ENCODE measurements around the gene FRYL. TPM values are rescaled to one million over a fixed set of nuclear protein-coding genes. Genes with fewer than 3 reads are reported as not detected.

FRYL gene
- total RNA-seq, 1 donor from 2014 or later: 50.0 TPM

- Mint-ChIP-seq H3K27ac (no peak overlapping the region), H3K27me3 (peaks cover 31% of the 10 kb centered on the region), H3K4me1 (ENCODE audit: unreplicated experiment) (peaks cover 6% of the 10 kb centered on the region), H3K36me3 (no peaks in the 10 kb centered on the region), H3K9me3 (no peaks in the 10 kb centered on the region), H3K4me3 (no peak overlapping the region)
- DNase-seq (ENCODE audit: extremely low spot score, unreplicated experiment): no peak
- TF ChIP-seq CTCF (conservative IDR thresholded peaks at IDR 0.05): no peak
Measured at GRCh38 chr4:48478273-48478672, 301.8 kb downstream of the FRYL start.

DNA sequence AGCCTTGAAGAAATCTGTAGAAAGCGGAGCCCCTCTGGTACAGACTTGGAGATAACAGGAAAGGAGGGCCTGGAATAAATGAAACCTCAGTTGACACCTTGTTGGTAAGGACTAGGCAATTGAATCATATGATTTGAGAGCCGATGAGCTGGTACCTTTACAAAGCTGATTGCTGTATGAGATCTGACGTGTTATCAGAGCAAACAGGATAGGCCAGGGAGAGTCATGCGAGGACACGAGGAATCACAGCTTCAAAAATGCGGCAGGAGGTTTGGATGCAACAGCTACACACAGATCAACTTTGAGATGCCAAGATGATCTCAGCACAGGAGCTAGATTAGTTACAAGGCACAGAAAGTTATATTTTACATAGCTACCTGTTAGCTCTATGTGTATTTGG is 304.3 kb downstream of the FRYL start:
- H3K4me1 Mint-ChIP-seq (ENCODE audit: unreplicated experiment): no peaks in the 10 kb centered on the region
- no peaks in the 10 kb centered on the region for H3K9me3 Mint-ChIP-seq
- H3K27me3 Mint-ChIP-seq: peaks cover 7% of the 10 kb centered on the region
- DNase-seq (ENCODE audit: extremely low spot score, unreplicated experiment): no peak
- H3K27ac Mint-ChIP-seq: no peak overlapping the region
- H3K4me3 Mint-ChIP-seq: no peak overlapping the region
- H3K36me3 Mint-ChIP-seq: no peaks in the 10 kb centered on the region
- TF ChIP-seq CTCF (conservative IDR thresholded peaks at IDR 0.05): no peak

DNA sequence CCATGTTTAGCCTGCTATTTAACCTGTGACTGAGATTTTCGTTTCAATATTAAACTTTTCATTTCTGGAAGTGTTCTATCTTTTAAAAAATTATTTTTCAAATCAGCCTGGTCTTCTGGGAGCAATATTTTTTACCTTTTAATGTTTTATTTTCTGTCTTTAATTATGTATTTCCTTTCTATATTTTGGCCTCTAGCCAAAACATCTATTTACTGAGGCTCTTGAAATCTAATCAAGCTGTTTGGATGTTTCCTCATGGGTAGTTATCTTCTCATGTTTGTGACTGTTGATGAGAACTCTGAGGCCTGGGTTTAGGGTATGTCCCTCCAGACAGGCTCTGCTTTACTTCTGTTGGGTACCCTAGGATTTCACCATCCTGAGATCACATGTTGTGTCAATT is 307.3 kb downstream of the FRYL start:
- no peak for DNase-seq (ENCODE audit: extremely low spot score, unreplicated experiment)
- H3K27me3 Mint-ChIP-seq: no peaks in the 10 kb centered on the region
- H3K36me3 Mint-ChIP-seq: no peaks in the 10 kb centered on the region
- H3K9me3 Mint-ChIP-seq: no peaks in the 10 kb centered on the region
- no peak for TF ChIP-seq CTCF (conservative IDR thresholded peaks at IDR 0.05)
- peaks cover 5% of the 10 kb centered on the region for H3K4me1 Mint-ChIP-seq (ENCODE audit: unreplicated experiment)
- no peak overlapping the region for H3K27ac Mint-ChIP-seq
- H3K4me3 Mint-ChIP-seq: no peak overlapping the region

- Mint-ChIP-seq H3K27me3 (no peaks in the 10 kb centered on the region), H3K4me3 (no peak overlapping the region), H3K4me1 (ENCODE audit: unreplicated experiment) (peaks cover 5% of the 10 kb centered on the region), H3K27ac (no peak overlapping the region), H3K36me3 (no peaks in the 10 kb centered on the region), H3K9me3 (no peaks in the 10 kb centered on the region)
- TF ChIP-seq CTCF (conservative IDR thresholded peaks at IDR 0.05): no peak
- DNase-seq (ENCODE audit: extremely low spot score, unreplicated experiment): no peak
Measured at GRCh38 chr4:48470570-48470969, 309.5 kb downstream of the FRYL start.

DNA sequence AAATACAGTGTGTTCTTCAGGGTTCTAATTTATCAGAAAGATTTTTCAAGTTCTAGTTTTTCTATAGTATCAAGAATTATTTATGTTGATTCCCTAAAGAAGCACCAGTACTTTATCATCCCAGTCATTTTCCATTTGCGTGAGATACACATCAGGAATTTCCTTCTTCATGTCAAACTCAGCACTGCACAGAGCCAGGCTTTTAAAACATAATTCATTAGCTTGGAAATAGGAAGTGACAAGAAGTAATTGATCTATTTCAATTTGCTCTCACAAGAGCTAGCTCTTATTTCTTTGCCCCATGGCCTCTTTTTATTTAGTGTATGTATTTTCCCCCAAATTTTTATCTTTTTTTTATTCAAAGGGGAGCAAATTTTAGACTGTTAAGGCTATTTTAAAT is 309.9 kb downstream of the FRYL start:
- TF ChIP-seq CTCF (conservative IDR thresholded peaks at IDR 0.05): no peak
- Mint-ChIP-seq H3K36me3 (no peaks in the 10 kb centered on the region), H3K4me1 (ENCODE audit: unreplicated experiment) (peaks cover 5% of the 10 kb centered on the region), H3K4me3 (no peak overlapping the region), H3K27me3 (no peaks in the 10 kb centered on the region), H3K9me3 (no peaks in the 10 kb centered on the region), H3K27ac (no peak overlapping the region)
- no peak for DNase-seq (ENCODE audit: extremely low spot score, unreplicated experiment)

- TF ChIP-seq CTCF (conservative IDR thresholded peaks at IDR 0.05): no peak
- H3K27ac Mint-ChIP-seq: no peak overlapping the region
- H3K4me1 Mint-ChIP-seq (ENCODE audit: unreplicated experiment): peaks cover 5% of the 10 kb centered on the region
- no peaks in the 10 kb centered on the region for H3K36me3 Mint-ChIP-seq
- no peaks in the 10 kb centered on the region for H3K9me3 Mint-ChIP-seq
- no peak overlapping the region for H3K4me3 Mint-ChIP-seq
- DNase-seq (ENCODE audit: extremely low spot score, unreplicated experiment): no peak
- H3K27me3 Mint-ChIP-seq: no peaks in the 10 kb centered on the region
Measured at GRCh38 chr4:48467891-48468290, 312.2 kb downstream of the FRYL start.
